ENCODE results near the gene CLEC10A.

DNA sequence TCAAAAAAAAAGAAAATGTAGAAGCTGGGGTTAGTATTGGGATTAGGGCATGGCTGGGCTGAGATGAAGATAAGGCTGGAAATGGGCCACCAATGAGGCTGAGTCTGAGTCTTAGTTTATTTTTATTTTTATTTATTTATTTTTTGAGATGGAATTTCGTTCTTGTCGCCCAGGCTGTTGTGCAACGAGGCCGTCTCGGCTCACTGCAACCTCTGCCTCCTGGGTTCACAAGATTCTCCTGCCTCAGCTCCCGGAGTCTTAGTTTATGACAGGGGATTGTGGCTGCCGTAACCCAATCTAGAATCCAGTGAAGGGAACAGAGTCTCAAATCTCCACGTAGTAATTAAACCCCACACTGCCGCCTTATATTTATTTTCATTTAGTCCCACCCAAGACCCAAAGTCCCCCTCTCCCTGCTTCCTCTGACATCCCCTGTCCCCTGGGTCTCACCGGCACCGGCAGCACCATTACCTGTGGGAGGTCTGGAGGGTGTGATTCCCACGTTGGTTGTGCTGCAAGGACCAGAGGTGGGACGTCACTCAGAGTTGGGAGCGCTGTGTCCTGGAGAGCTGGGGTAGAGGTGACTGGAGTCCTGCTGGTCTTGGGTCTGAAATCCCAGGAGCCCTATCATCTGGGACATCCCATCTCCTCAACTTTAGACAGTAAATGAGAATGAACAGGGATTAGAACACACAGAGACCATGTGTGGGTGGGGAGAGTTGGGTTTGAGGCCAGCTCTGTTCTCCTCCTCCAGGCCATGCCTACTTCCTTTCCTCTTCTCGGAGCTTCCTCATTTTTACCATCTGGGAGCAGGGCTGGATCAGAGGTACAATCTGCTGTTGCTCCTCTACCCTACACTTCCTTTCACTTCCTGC lies at the start of gene CLEC10A:
- TF ChIP-seq POLR2A (IDR thresholded peaks at IDR 0.05; ENCODE audit: low read depth, low read length), result no peak
- no peak for TF ChIP-seq CTCF (IDR thresholded peaks at IDR 0.05; ENCODE audit: extremely low read depth in 1 of 2, insufficient read depth in 1 of 2, low read depth in 1 of 2, low read length in 2 of 2)
- TF ChIP-seq, protein P1, sequence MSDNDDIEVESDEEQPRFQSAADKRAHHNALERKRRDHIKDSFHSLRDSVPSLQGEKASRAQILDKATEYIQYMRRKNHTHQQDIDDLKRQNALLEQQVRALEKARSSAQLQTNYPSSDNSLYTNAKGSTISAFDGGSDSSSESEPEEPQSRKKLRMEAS (IDR thresholded peaks at IDR 0.05; ENCODE audit: insufficient read depth, insufficient read length), result no peak
- TF ChIP-seq JUN (IDR thresholded peaks at IDR 0.05; ENCODE audit: borderline replicate concordance, insufficient read depth, insufficient read length, low read depth), result no peak
- TF ChIP-seq EZH2 (IDR thresholded peaks at IDR 0.05; ENCODE audit: borderline replicate concordance, low read depth, low read length, severe bottlenecking), result no peak
- no peak for TF ChIP-seq POLR2AphosphoS5 (IDR thresholded peaks at IDR 0.05; ENCODE audit: insufficient read depth, low read depth, low read length)

Measured in endothelial cell of umbilical vein (primary cell).